HEK293 (cell line): ENCODE data around the gene CYP2S1.

Experiments used
- CTCF ChIA-PET: fragments of 350-600 bp; formaldehyde crosslinking; extraction: SDS; loops from one replicate; lab custom pipeline; 2021; ENCODE audit warnings: antibody characterized with exemption; lab: Yijun Ruan, JAX
- POLR2A ChIA-PET: fragments of 300-600 bp; formaldehyde crosslinking; extraction: SDS; loops from one replicate; lab custom pipeline; 2020; ENCODE audit warnings: antibody characterized with exemption, inconsistent platforms; lab: Yijun Ruan, JAX
- H3K27ac ChIP-seq: fragments of 200-500 bp; sonication (Bioruptor generic); 2 replicates; pipeline ENCODE4 v1.5.1; 2014; ENCODE audit warnings: low read depth, low read length, control low read depth, inconsistent platforms; ENCODE audit errors: extremely low read depth
- H3K36me3 ChIP-seq, 2 experiments: fragments of 200-500 bp in 1 of 2; sonication (Bioruptor generic) in 1 of 2; 1 replicate in 1 of 2; 2 replicates in 1 of 2; pipeline ENCODE4 v1.5.1; 2014 to 2017; ENCODE audit warnings: inconsistent platforms in 2 of 2, low read length in 2 of 2; ENCODE audit not compliant: control insufficient read depth in 2 of 2, insufficient read depth in 1 of 2
- H3K4me1 ChIP-seq: fragments of 200-500 bp; sonication (Bioruptor generic); 2 replicates; pipeline ENCODE4 v1.5.1; 2014; ENCODE audit warnings: mild to moderate bottlenecking, low read length, inconsistent platforms; ENCODE audit not compliant: control insufficient read depth, insufficient read depth
- H3K4me3 ChIP-seq: 2 replicates; pipeline ENCODE4 v1.5.1; 2011; ENCODE audit warnings: low read depth, mild to moderate bottlenecking, control low read depth, low read length, moderate library complexity
- H3K9me3 ChIP-seq: fragments of 200-500 bp; sonication (Bioruptor generic); 2 replicates; pipeline ENCODE4 v1.5.1; 2014; ENCODE audit warnings: low read depth, low read length, inconsistent platforms; ENCODE audit not compliant: control insufficient read depth, insufficient read depth
- EGR2 ChIP-seq: fragments of 450-650 bp; formaldehyde crosslinking; IDR thresholded peaks from 2 replicates; pipeline ENCODE4 v1.5.1; 2016; ENCODE audit warnings: low read depth, missing biosample characterization, missing genetic modification characterization
- HOXA7 ChIP-seq: sonication (generic); formaldehyde crosslinking; IDR thresholded peaks from 2 replicates; pipeline ENCODE4 v1.8.1; 2022; ENCODE audit warnings: missing genetic modification reagents, borderline replicate concordance
- KLF8 ChIP-seq: fragments of 450-650 bp; formaldehyde crosslinking; IDR thresholded peaks from 2 replicates; pipeline ENCODE4 v1.5.1; 2016; ENCODE audit warnings: missing biosample characterization, missing genetic modification characterization
- SCRT1 ChIP-seq: fragments of 450-650 bp; formaldehyde crosslinking; IDR thresholded peaks from 2 replicates; pipeline ENCODE4 v1.5.1; 2016; ENCODE audit warnings: missing biosample characterization, missing genetic modification characterization, borderline replicate concordance
- SCRT2 ChIP-seq: fragments of 450-650 bp; formaldehyde crosslinking; IDR thresholded peaks from 2 replicates; pipeline ENCODE4 v1.5.1; 2016; ENCODE audit warnings: missing biosample characterization, missing genetic modification characterization
- SP7 ChIP-seq: fragments of 450-650 bp; formaldehyde crosslinking; IDR thresholded peaks from 2 replicates; pipeline ENCODE4 v1.5.1; 2016; ENCODE audit warnings: missing biosample characterization, missing genetic modification characterization
- YY2 ChIP-seq: fragments of 450-650 bp; formaldehyde crosslinking; IDR thresholded peaks from 2 replicates; pipeline ENCODE4 v1.5.1; 2016; ENCODE audit warnings: missing biosample characterization, missing genetic modification characterization
- ZBTB17 ChIP-seq: fragments of 450-650 bp; formaldehyde crosslinking; IDR thresholded peaks from 2 replicates; pipeline ENCODE4 v1.5.1; 2016; ENCODE audit warnings: missing biosample characterization, missing genetic modification characterization
- ZEB2 ChIP-seq: fragments of 450-650 bp; formaldehyde crosslinking; IDR thresholded peaks from 2 replicates; pipeline ENCODE4 v1.5.1; 2016; ENCODE audit warnings: missing biosample characterization, missing genetic modification characterization
- ZIC2 ChIP-seq: fragments of 450-650 bp; formaldehyde crosslinking; IDR thresholded peaks from 2 replicates; pipeline ENCODE4 v1.5.1; 2016; ENCODE audit warnings: missing biosample characterization, missing genetic modification characterization
- ZNF10 ChIP-seq: fragments of 450-650 bp; formaldehyde crosslinking; IDR thresholded peaks from 2 replicates; pipeline ENCODE4 v1.5.1; 2017; ENCODE audit warnings: missing biosample characterization, missing genetic modification characterization
- ZNF138 ChIP-seq: fragments of 450-650 bp; formaldehyde crosslinking; IDR thresholded peaks from 2 replicates; pipeline ENCODE4 v1.5.1; 2016; ENCODE audit warnings: missing biosample characterization, missing genetic modification characterization, borderline replicate concordance
- ZNF2 ChIP-seq: fragments of 450-650 bp; formaldehyde crosslinking; IDR thresholded peaks from 2 replicates; pipeline ENCODE4 v1.5.1; 2016; ENCODE audit warnings: missing biosample characterization, missing genetic modification characterization
- ZNF239 ChIP-seq: fragments of 450-650 bp; formaldehyde crosslinking; IDR thresholded peaks from 2 replicates; pipeline ENCODE4 v1.5.1; 2016; ENCODE audit warnings: missing biosample characterization, missing genetic modification characterization
- ZNF366 ChIP-seq: fragments of 450-650 bp; formaldehyde crosslinking; conservative IDR thresholded peaks from 2 replicates; pipeline ENCODE4 v1.5.1; 2016; ENCODE audit warnings: missing biosample characterization, missing genetic modification characterization
- ZNF394 ChIP-seq: fragments of 450-650 bp; formaldehyde crosslinking; IDR thresholded peaks from 2 replicates; pipeline ENCODE4 v1.5.1; 2016; ENCODE audit warnings: missing biosample characterization, missing genetic modification characterization, mild to moderate bottlenecking, moderate library complexity, borderline replicate concordance
- ZNF600 ChIP-seq: fragments of 450-650 bp; formaldehyde crosslinking; IDR thresholded peaks from 2 replicates; pipeline ENCODE4 v1.5.1; 2016; ENCODE audit warnings: missing biosample characterization, missing genetic modification characterization
- ZNF654 ChIP-seq: fragments of 450-650 bp; formaldehyde crosslinking; IDR thresholded peaks from 2 replicates; pipeline ENCODE4 v1.5.1; 2016; ENCODE audit warnings: low read depth, missing biosample characterization, missing genetic modification characterization
- ZNF660 ChIP-seq: fragments of 450-650 bp; IDR thresholded peaks from 2 replicates; pipeline ENCODE4 v1.5.1; 2018; ENCODE audit warnings: missing biosample characterization, mild to moderate bottlenecking, missing genetic modification characterization
- ZNF701 ChIP-seq: fragments of 450-650 bp; formaldehyde crosslinking; IDR thresholded peaks from 2 replicates; pipeline ENCODE4 v1.5.1; 2016; ENCODE audit warnings: missing biosample characterization, missing genetic modification characterization
- ZNF776 ChIP-seq: fragments of 450-650 bp; formaldehyde crosslinking; IDR thresholded peaks from 2 replicates; pipeline ENCODE4 v1.5.0; 2017; ENCODE audit warnings: missing biosample characterization, missing genetic modification characterization, borderline replicate concordance
- ZNF777 ChIP-seq: fragments of 450-650 bp; formaldehyde crosslinking; IDR thresholded peaks from 2 replicates; pipeline ENCODE4 v1.5.1; 2017; ENCODE audit warnings: missing biosample characterization, missing genetic modification characterization, borderline replicate concordance
- ZSCAN30 ChIP-seq: fragments of 450-650 bp; IDR thresholded peaks from 2 replicates; pipeline ENCODE4 v1.5.1; 2018; ENCODE audit warnings: missing biosample characterization, mild to moderate bottlenecking, missing genetic modification characterization, moderate library complexity
- ZXDB ChIP-seq: fragments of 450-650 bp; formaldehyde crosslinking; IDR thresholded peaks from 2 replicates; pipeline ENCODE4 v1.5.1; 2016; ENCODE audit warnings: missing biosample characterization, missing genetic modification characterization
- TF ChIP-seq, protein P1 (sequence below): fragments of 450-650 bp; IDR thresholded peaks from 2 replicates; pipeline ENCODE4 v1.5.1; 2018; ENCODE audit warnings: missing biosample characterization, mild to moderate bottlenecking, missing genetic modification characterization
- TF ChIP-seq, protein P2 (sequence below): fragments of 450-650 bp; formaldehyde crosslinking; IDR thresholded peaks from 2 replicates; pipeline ENCODE4 v1.5.1; 2016; ENCODE audit warnings: missing biosample characterization, missing genetic modification characterization

Gene CYP2S1

DNA sequence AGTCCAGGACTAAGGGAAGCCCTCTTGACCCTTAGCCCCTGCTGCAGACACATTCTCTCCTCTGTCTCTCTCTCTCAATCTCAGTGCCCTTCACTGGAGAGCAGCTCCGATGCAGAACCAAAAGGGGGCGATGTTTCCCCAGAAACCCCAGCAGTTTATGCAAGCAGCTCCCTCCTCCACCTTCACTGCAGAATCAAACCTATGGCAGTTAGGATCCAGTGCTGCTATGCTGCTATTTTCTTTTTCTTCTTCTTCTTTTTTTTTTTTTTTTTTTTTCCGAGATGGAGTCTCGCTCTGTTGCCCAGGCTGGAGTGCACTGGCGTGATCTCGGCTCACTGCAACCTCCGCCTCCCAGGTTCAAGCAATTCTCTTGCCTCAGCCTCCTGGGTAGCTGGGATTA is 11.3 kb downstream of the CYP2S1 start (continued):
- TF ChIP-seq SP7 (tag by site-specific recombination) (peak; percentile 60), ZBTB17 (tag by site-specific recombination) (peak; percentile 55; the same call in 1 of the 2 replicates), EGR2 (tag by site-specific recombination) (0 out of 2 replicates have a peak, but pooled peaks have one; percentile 6), ZXDB (tag by site-specific recombination) (0 out of 2 replicates have a peak, but pooled peaks have one; percentile 49), ZNF394 (tag by site-specific recombination) (0 out of 2 replicates have a peak, but pooled peaks have one; percentile 14), ZNF366 (tag by site-specific recombination) (peak; percentile 78), ZNF654 (tag by site-specific recombination) (peak; percentile 97), ZNF2 (0 out of 2 replicates have a peak, but pooled peaks have one; percentile 57), SCRT2 (tag by site-specific recombination) (peak; percentile 17; the same call in 1 of the 2 replicates), KLF8 (tag by site-specific recombination) (peak; percentile 58; the same call in 1 of the 2 replicates), ZNF600 (peak; percentile 41; the same call in 1 of the 2 replicates), ZNF660 (tag by site-specific recombination) (peak; percentile 83), ZSCAN30 (tag by site-specific recombination) (peak; percentile 67; the same call in 1 of the 2 replicates), ZNF239 (tag by site-specific recombination) (0 out of 2 replicates have a peak, but pooled peaks have one; percentile 8)
- TF ChIP-seq, protein P1, sequence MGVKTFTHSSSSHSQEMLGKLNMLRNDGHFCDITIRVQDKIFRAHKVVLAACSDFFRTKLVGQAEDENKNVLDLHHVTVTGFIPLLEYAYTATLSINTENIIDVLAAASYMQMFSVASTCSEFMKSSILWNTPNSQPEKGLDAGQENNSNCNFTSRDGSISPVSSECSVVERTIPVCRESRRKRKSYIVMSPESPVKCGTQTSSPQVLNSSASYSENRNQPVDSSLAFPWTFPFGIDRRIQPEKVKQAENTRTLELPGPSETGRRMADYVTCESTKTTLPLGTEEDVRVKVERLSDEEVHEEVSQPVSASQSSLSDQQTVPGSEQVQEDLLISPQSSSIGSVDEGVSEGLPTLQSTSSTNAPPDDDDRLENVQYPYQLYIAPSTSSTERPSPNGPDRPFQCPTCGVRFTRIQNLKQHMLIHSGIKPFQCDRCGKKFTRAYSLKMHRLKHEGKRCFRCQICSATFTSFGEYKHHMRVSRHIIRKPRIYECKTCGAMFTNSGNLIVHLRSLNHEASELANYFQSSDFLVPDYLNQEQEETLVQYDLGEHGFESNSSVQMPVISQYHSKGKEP (tag by site-specific recombination), result 0 out of 2 replicates have a peak, but pooled peaks have one; percentile 12
- TF ChIP-seq, protein P2, sequence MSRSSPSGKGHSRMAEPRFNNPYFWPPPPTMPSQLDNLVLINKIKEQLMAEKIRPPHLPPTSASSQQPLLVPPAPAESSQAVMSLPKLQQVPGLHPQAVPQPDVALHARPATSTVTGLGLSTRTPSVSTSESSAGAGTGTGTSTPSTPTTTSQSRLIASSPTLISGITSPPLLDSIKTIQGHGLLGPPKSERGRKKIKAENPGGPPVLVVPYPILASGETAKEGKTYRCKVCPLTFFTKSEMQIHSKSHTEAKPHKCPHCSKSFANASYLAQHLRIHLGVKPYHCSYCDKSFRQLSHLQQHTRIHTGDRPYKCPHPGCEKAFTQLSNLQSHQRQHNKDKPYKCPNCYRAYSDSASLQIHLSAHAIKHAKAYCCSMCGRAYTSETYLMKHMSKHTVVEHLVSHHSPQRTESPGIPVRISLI (tag by site-specific recombination), result peak; percentile 27; the same call in 1 of the 2 replicates

GRCh38 chr19:41205995-41206394 is 13.0 kb downstream of the CYP2S1 start:
- POLR2A ChIA-PET, result interaction anchor here (0.9 kb wide), 1 partner anchor 58 kb away, joined by 3 read pairs; the partner anchor contains the start of gene HNRNPUL1
- H3K4me1 ChIP-seq, result no peaks in the 10 kb centered on the region
- H3K9me3 ChIP-seq, result no peaks in the 10 kb centered on the region
- peaks cover 0 to 7% of the 10 kb centered on the region in 2 experiments; a peak in 2 of 3 replicates for H3K36me3 ChIP-seq
- no peak overlapping the region for H3K27ac ChIP-seq
- CTCF ChIA-PET, result interaction anchor here (0.6 to 11.0 kb wide), 6 partner anchors 11 to 358 kb away, joined by 3 to 184 read pairs (median 4); partner anchors contain the start of gene HNRNPUL1
- peak; percentile 31; the same call in 1 of the 2 replicates for TF ChIP-seq ZIC2
- no peak for TF ChIP-seq ZNF138 (tag by site-specific recombination)
- TF ChIP-seq, all 188 proteins: peak for 1
- H3K4me3 ChIP-seq, result no peak overlapping the region

DNA sequence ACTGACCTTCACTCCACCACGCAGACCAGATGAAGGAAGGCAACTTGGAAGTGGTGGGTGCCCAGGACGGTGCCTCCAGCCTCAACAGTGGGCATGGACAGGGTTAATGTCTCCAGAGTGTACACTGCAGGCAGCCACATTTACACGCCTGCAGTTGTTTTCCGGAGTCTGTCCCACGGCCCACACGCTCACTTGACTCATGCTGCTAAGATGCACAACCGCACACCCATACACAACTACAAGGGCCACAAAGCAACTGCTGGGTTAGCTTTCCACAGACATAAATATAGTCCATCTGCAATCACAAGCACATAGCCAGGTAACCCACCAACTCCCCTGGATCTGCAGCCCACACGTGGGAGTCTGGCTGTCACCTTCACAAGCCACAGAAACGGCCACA is 13.4 kb downstream of the CYP2S1 start:
- POLR2A ChIA-PET, result interaction anchor here (0.9 kb wide), 1 partner anchor 57 kb away, joined by 3 read pairs; the partner anchor contains the start of gene HNRNPUL1

More for the DNA sequence above, 13.4 kb downstream of the CYP2S1 start:
- no peak for TF ChIP-seq SCRT1 (tag by site-specific recombination)
- no peak for TF ChIP-seq YY2
- TF ChIP-seq ZNF777 (tag by site-specific recombination), result no peak
- no peak for TF ChIP-seq ZNF776 (tag by site-specific recombination)
- TF ChIP-seq HOXA7, result no peak
- no peak for TF ChIP-seq ZSCAN30 (tag by site-specific recombination)
- no peak for TF ChIP-seq ZEB2 (tag by site-specific recombination)
- TF ChIP-seq ZNF701 (tag by site-specific recombination), result no peak
- no peak for TF ChIP-seq ZNF10 (tag by site-specific recombination)
- CTCF ChIA-PET, result interaction anchor here (0.6 to 11.0 kb wide), 5 partner anchors 11 to 357 kb away, joined by 3 to 184 read pairs (median 4); partner anchors contain the start of gene HNRNPUL1
- Histone ChIP-seq H3K27ac (no peak overlapping the region), H3K4me1 (no peaks in the 10 kb centered on the region), H3K4me3 (no peak overlapping the region), H3K36me3 (peaks cover 0 to 7% of the 10 kb centered on the region in 2 experiments; a peak in 2 of 3 replicates), H3K9me3 (no peaks in the 10 kb centered on the region)
